ENCODE measurements around the gene C6. TPM values are rescaled to one million over a fixed set of nuclear protein-coding genes. Genes with fewer than 3 reads are reported as not detected.

The C6 gene
- total and polyA plus RNA-seq, 9 of the 15 experiments (the other 6 are each of a cell fraction or from before 2014, with no cell fraction given) = 0.09 TPM; not detected in 8

DNA sequence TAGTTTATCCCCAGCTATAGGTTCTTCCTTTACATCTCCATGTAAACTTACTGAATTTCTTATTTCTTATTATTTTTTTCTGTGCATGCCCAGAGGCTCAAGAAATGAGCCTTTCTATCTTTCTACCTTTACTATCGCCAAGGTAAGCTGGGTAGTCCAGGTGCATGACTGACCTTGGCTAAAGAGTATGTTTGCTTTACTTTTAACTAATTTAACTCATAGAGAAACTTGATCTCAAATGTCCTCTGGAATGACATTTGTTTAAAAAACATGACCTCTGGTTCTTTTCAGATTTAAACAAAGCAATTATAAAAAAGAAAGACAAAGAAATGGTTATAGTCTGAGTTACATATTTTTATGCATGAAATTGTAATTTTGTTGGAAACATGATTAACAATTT lies 397 bp downstream of the C6 start (continued):
- TF ChIP-seq U2AF1 (optimal IDR thresholded peaks at IDR 0.05; ENCODE audit: low read depth, low read length) (no peak), KDM4B (IDR thresholded peaks at IDR 0.05; ENCODE audit: borderline replicate concordance in 2 of 2, low read depth in 1 of 2) (no peak), RBM39 (optimal IDR thresholded peaks at IDR 0.05; ENCODE audit: low read depth, low read length) (no peak), HMG20A (CRISPR knock-in tag; conservative IDR thresholded peaks at IDR 0.05) (no peak), ZNF695 (CRISPR knock-in tag; IDR thresholded peaks at IDR 0.05) (no peak), ETS2 (tag; IDR thresholded peaks at IDR 0.05; ENCODE audit: borderline replicate concordance, poor library complexity, severe bottlenecking) (no peak), CSDE1 (IDR thresholded peaks at IDR 0.05) (no peak), MAZ (CRISPR knock-in tag; conservative IDR thresholded peaks at IDR 0.05 in 1 of 2, IDR thresholded peaks at IDR 0.05 in 1 of 2) (no peak), MTA2 (IDR thresholded peaks at IDR 0.05; ENCODE audit: low read depth) (no peak)

DNA sequence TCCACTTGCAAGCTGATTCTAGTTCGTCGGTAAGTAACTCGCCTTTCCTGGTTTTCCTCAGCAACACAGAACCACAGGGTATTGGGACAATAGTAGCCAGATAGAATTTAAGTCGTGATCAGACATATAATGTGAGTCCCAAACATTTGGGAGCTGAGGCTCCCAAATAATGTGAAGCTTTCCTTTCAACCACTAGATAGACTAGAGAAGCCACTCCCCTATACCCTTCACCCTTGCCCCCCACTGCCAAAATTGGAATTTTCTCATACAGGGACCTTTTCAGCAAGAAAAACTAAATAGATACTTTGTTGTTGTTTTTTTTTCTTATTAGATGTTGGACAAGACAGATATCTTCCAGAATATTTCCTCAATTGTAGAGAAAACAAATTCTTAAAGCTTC lies 1.9 kb downstream of the C6 start:
- H3K9me1 ChIP-seq (ENCODE audit: control insufficient read depth, insufficient read depth, low read length) = no peaks in the 10 kb centered on the region
- H3K9ac ChIP-seq (ENCODE audit: insufficient read depth in 1 of 2, low read depth in 2 of 2, low read length in 2 of 2) = no peak overlapping the region
- H3K9me3 ChIP-seq (replicated peaks; ENCODE audit: control insufficient read depth, insufficient read depth, low read depth, low read length) = no peaks in the 10 kb centered on the region
- H3K27ac ChIP-seq (ENCODE audit: extremely low read depth, low read depth, low read length) = no peak overlapping the region
- H3K4me1 ChIP-seq (replicated peaks in 1 of 2; ENCODE audit: control insufficient read depth in 2 of 2, insufficient read depth in 2 of 2, low read length in 2 of 2) = no peaks in the 10 kb centered on the region
- intact Hi-C loops (cut with micrococcal nuclease) (no loop called here), in situ Hi-C loops (cut with MboI) (no loop called here)
- DNase-seq (ENCODE audit: extremely low read depth in 1 of 4, low spot score in 3 of 4) (no peak), ATAC-seq (no peak), FAIRE-seq (no peak)
- POLR2A ChIA-PET = no interaction called here
- no peaks in the 10 kb centered on the region for H3K27me3 ChIP-seq (ENCODE audit: control insufficient read depth in 2 of 2, insufficient read depth in 2 of 2, low read length in 2 of 2)
- H3K36me3 ChIP-seq (ENCODE audit: control insufficient read depth, insufficient read depth, low read length) = no peaks in the 10 kb centered on the region
- no peaks in the 10 kb centered on the region for H4K20me1 ChIP-seq (replicated peaks; ENCODE audit: control insufficient read depth, insufficient read depth, low read length)
- CTCF ChIA-PET (ENCODE audit: low intra/inter-chr PET ratio) = no interaction called here
- no peak overlapping the region for H2AFZ ChIP-seq (ENCODE audit: low read depth, low read length)
- H3K4me2 ChIP-seq (ENCODE audit: insufficient read depth, low read length) = no peak overlapping the region
- no peaks in the 10 kb centered on the region for H3K79me2 ChIP-seq (ENCODE audit: control insufficient read depth, insufficient read depth, low read length)
- BruUV-seq (replicated peaks) = no TSS peak
- no peak overlapping the region for H3K4me3 ChIP-seq
- whole genome bisulfite sequencing (ENCODE audit: insufficient coverage, low coverage, missing lambda C conversion rate) = 1% methylated on average over 4 of the region's 4 CpGs
- TF ChIP-seq FOS (IDR thresholded peaks at IDR 0.05; ENCODE audit: extremely low read depth, insufficient read length) (no peak), HMBOX1 (IDR thresholded peaks at IDR 0.05) (no peak), BCOR (IDR thresholded peaks at IDR 0.05) (no peak), HEY1 (CRISPR knock-in tag; IDR thresholded peaks at IDR 0.05; ENCODE audit: borderline replicate concordance) (no peak), EWSR1 (IDR thresholded peaks at IDR 0.05; ENCODE audit: borderline replicate concordance, low read depth, partially characterized antibody) (no peak), PHF8 (IDR thresholded peaks at IDR 0.05; ENCODE audit: borderline replicate concordance, low read length) (no peak), ZNF445 (CRISPR knock-in tag; IDR thresholded peaks at IDR 0.05; ENCODE audit: low read depth) (no peak), MECOM (CRISPR knock-in tag; IDR thresholded peaks at IDR 0.05) (no peak), ELK1 (CRISPR knock-in tag; IDR thresholded peaks at IDR 0.05) (no peak)
